ENCODE measurements around the gene NANOS3.

DNA sequence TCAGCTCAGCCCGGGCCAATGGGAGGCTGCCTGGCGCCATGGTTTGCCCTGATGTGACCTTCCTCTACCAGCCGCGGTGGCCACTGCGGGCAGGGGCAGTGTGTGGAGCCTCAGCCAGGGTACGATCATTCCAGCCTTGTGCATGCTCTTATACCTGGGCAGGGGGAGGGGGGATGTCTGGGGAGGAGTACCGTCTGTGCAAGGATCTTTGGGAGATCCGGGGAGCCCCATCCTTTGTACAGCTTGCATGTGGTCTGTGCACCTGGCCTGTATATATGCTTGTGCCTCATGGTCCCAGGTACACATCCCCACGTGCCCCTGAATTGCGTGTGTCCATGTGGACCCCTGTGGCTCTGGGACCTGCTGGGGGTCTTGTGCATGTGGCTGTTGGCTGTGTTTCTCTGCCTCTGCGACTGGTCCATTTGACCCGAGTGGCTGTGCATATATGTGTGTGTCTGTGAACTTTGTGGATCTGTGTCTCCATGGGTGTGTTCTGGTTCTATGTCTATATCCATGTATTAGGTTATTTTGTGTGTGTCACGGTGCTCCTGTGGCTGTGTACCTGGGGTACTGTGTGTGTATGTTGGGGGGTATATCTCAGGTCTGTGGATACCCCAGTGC is 12.8 kb upstream of the NANOS3 start:
- TF ChIP-seq POLR2A (IDR thresholded peaks at IDR 0.05; ENCODE audit: low read length) (no peak), GATA1 (IDR thresholded peaks at IDR 0.05; ENCODE audit: low read depth, low read length) (no peak)

Measured in erythroblast (primary cell).